Osteocyte (in vitro differentiated cells): ENCODE measurements around the gene ZNF678. TPM values are rescaled to one million over a fixed set of nuclear protein-coding genes. Genes with fewer than 3 reads are reported as not detected.

Source experiments
- DNase-seq: peaks from one replicate; pipeline ENCODE4 v3.0.0; 2021; ENCODE audit warnings: mixed read lengths; ENCODE audit not compliant: unreplicated experiment; ENCODE audit errors: extremely low spot score
- H3K27ac Mint-ChIP-seq: one replicate; pipeline ENCODE4 v1.8.0; 2021; ENCODE audit warnings: mild to moderate bottlenecking, mixed read lengths; ENCODE audit not compliant: unreplicated experiment
- H3K27me3 Mint-ChIP-seq: one replicate; pipeline ENCODE4 v1.8.0; 2021; ENCODE audit warnings: mixed read lengths; ENCODE audit not compliant: unreplicated experiment
- H3K36me3 Mint-ChIP-seq: one replicate; pipeline ENCODE4 v1.8.0; 2021; ENCODE audit warnings: mixed read lengths; ENCODE audit not compliant: unreplicated experiment
- H3K4me1 Mint-ChIP-seq: one replicate; pipeline ENCODE4 v1.8.0; 2021; ENCODE audit warnings: mixed read lengths; ENCODE audit not compliant: unreplicated experiment
- H3K4me3 Mint-ChIP-seq: one replicate; pipeline ENCODE4 v1.8.0; 2021; ENCODE audit warnings: mild to moderate bottlenecking, moderate library complexity, mixed read lengths; ENCODE audit not compliant: unreplicated experiment
- H3K9me3 Mint-ChIP-seq: one replicate; pipeline ENCODE4 v1.8.0; 2021; ENCODE audit warnings: mixed read lengths; ENCODE audit not compliant: unreplicated experiment
- CTCF ChIP-seq: fragments of 200-600 bp; sonication (generic); IDR thresholded peaks from 2 replicates; pipeline ENCODE4 v1.5.0; 2021; ENCODE audit warnings: antibody characterized with exemption, mild to moderate bottlenecking, moderate library complexity
- total RNA-seq: library from RNA; stranded (reverse); gene quantifications from 2 replicates; pipeline ENCODE4 v1.2.1, GENCODE V29; 2021

Gene ZNF678
- total RNA-seq, 1 donor from 2014 or later: 6.9 TPM

GRCh38 chr1:227568593-227568992 lies 5.2 kb downstream of the ZNF678 start:
- no peak overlapping the region for H3K27ac Mint-ChIP-seq
- peaks cover 2% of the 10 kb centered on the region for H3K36me3 Mint-ChIP-seq
- DNase-seq: no peak
- TF ChIP-seq CTCF: no peak
- no peaks in the 10 kb centered on the region for H3K9me3 Mint-ChIP-seq
- no peak overlapping the region for H3K4me3 Mint-ChIP-seq
- no peaks in the 10 kb centered on the region for H3K27me3 Mint-ChIP-seq
- H3K4me1 Mint-ChIP-seq: peaks cover 16% of the 10 kb centered on the region

- Mint-ChIP-seq H3K4me1 (no peaks in the 10 kb centered on the region), H3K36me3 (peaks cover 10% of the 10 kb centered on the region), H3K27ac (no peak overlapping the region), H3K27me3 (no peaks in the 10 kb centered on the region), H3K4me3 (no peak overlapping the region), H3K9me3 (peaks cover 29% of the 10 kb centered on the region)
- DNase-seq: no peak
- no peak for TF ChIP-seq CTCF
Measured at GRCh38 chr1:227572752-227573151, 9.4 kb downstream of the ZNF678 start.

- peaks cover 42% of the 10 kb centered on the region for H3K9me3 Mint-ChIP-seq
- no peak overlapping the region for H3K4me3 Mint-ChIP-seq
- H3K27ac Mint-ChIP-seq: no peak overlapping the region
- H3K4me1 Mint-ChIP-seq: no peaks in the 10 kb centered on the region
- no peak for TF ChIP-seq CTCF
- no peak for DNase-seq
- no peaks in the 10 kb centered on the region for H3K27me3 Mint-ChIP-seq
- H3K36me3 Mint-ChIP-seq: peaks cover 13% of the 10 kb centered on the region
Measured at GRCh38 chr1:227574926-227575325, 11.6 kb downstream of the ZNF678 start.

- Mint-ChIP-seq H3K36me3 (peaks cover 13% of the 10 kb centered on the region), H3K4me1 (no peaks in the 10 kb centered on the region), H3K27ac (no peak overlapping the region), H3K4me3 (no peak overlapping the region), H3K27me3 (no peaks in the 10 kb centered on the region), H3K9me3 (peaks cover 42% of the 10 kb centered on the region)
- DNase-seq: no peak
- no peak for TF ChIP-seq CTCF
Measured at GRCh38 chr1:227576189-227576588, 12.8 kb downstream of the ZNF678 start.

- DNase-seq: no peak
- Mint-ChIP-seq H3K27ac (no peak overlapping the region), H3K36me3 (peaks cover 13% of the 10 kb centered on the region), H3K4me1 (no peaks in the 10 kb centered on the region), H3K4me3 (no peak overlapping the region), H3K9me3 (peaks cover 44% of the 10 kb centered on the region), H3K27me3 (no peaks in the 10 kb centered on the region)
- no peak for TF ChIP-seq CTCF
Measured at GRCh38 chr1:227577500-227577899, 14.1 kb downstream of the ZNF678 start.
